KMS-11 (cell line): ENCODE results near the gene ALOX15B.
A peak's percentile ranks its signal among the peaks of the same experiment; 100 is the strongest.

Source experiments
- H2AFZ ChIP-seq: fragments of 200-600 bp; sonication (generic); 2 replicates; pipeline ENCODE4 v1.6.1; 2016; ENCODE audit warnings: antibody characterized with exemption, mixed run types, low read depth
- H3K27ac ChIP-seq: fragments of 200-600 bp; sonication (generic); 2 replicates; pipeline ENCODE4 v1.6.1; 2016; ENCODE audit warnings: mild to moderate bottlenecking, mixed run types
- H3K27me3 ChIP-seq: fragments of 200-600 bp; sonication (generic); 2 replicates; pipeline ENCODE4 v1.6.1; 2017; ENCODE audit warnings: mild to moderate bottlenecking, low read depth, mixed run types, moderate library complexity; ENCODE audit not compliant: insufficient read depth
- H3K36me3 ChIP-seq: fragments of 200-600 bp; sonication (generic); 2 replicates; pipeline ENCODE4 v1.6.1; 2017; ENCODE audit warnings: mild to moderate bottlenecking, mixed run types; ENCODE audit not compliant: insufficient read depth
- H3K4me1 ChIP-seq: fragments of 200-600 bp; sonication (generic); 2 replicates; pipeline ENCODE4 v1.6.1; 2016; ENCODE audit warnings: mild to moderate bottlenecking, low read depth, mixed run types; ENCODE audit not compliant: poor library complexity, severe bottlenecking
- H3K4me2 ChIP-seq: fragments of 200-600 bp; sonication (generic); 2 replicates; pipeline ENCODE4 v1.7.0; 2016; ENCODE audit warnings: mild to moderate bottlenecking, mixed run types
- H3K4me3 ChIP-seq: fragments of 200-600 bp; sonication (generic); IDR thresholded peaks from 2 replicates; pipeline ENCODE4 v1.6.1; 2017; ENCODE audit warnings: low read depth, low read length, mixed read lengths; ENCODE audit not compliant: insufficient read depth
- H3K79me2 ChIP-seq: fragments of 200-600 bp; sonication (generic); 2 replicates; pipeline ENCODE4 v1.6.1; 2016; ENCODE audit warnings: low read depth, mixed run types; ENCODE audit not compliant: insufficient read depth
- H3K9ac ChIP-seq: fragments of 200-600 bp; sonication (generic); 2 replicates; pipeline ENCODE4 v1.6.1; 2016; ENCODE audit warnings: mild to moderate bottlenecking, mixed run types
- H4K20me1 ChIP-seq: fragments of 200-600 bp; sonication (generic); 2 replicates; pipeline ENCODE4 v1.6.1; 2016; ENCODE audit warnings: mild to moderate bottlenecking, mixed run types; ENCODE audit not compliant: insufficient read depth
- TF ChIP-seq, protein P1 (sequence below): fragments of 200-600 bp; sonication (generic); conservative IDR thresholded peaks from 2 replicates; pipeline ENCODE4 v1.6.1; 2017; ENCODE audit warnings: low read depth, mild to moderate bottlenecking, antibody characterized with exemption, low read length, moderate library complexity, mixed read lengths

ALOX15B gene

DNA sequence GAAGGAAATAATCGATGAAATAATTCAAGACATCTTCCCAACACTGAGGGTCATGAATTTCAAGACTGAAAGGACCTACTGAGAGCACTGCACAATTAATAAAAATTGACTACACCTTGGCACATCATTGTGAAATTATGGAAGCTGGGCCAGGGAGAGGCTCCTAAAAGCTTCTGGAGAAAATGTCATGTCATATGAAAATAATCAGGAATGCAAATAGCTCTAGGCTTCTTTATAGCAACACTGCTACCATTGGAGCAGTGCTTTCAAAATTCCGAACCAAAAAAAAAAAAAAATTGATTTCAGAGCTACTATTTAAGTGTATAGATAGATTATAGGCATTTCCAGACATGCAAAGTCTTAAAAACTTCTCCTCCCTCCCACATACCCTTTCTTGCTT is 6.4 kb upstream of the ALOX15B start:
- no peak overlapping the region for H2AFZ ChIP-seq
- no peak overlapping the region for H3K27ac ChIP-seq
- TF ChIP-seq, protein P1, sequence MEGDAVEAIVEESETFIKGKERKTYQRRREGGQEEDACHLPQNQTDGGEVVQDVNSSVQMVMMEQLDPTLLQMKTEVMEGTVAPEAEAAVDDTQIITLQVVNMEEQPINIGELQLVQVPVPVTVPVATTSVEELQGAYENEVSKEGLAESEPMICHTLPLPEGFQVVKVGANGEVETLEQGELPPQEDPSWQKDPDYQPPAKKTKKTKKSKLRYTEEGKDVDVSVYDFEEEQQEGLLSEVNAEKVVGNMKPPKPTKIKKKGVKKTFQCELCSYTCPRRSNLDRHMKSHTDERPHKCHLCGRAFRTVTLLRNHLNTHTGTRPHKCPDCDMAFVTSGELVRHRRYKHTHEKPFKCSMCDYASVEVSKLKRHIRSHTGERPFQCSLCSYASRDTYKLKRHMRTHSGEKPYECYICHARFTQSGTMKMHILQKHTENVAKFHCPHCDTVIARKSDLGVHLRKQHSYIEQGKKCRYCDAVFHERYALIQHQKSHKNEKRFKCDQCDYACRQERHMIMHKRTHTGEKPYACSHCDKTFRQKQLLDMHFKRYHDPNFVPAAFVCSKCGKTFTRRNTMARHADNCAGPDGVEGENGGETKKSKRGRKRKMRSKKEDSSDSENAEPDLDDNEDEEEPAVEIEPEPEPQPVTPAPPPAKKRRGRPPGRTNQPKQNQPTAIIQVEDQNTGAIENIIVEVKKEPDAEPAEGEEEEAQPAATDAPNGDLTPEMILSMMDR, result no peak
- H3K4me3 ChIP-seq, result no peak overlapping the region
- no peaks in the 10 kb centered on the region for H3K4me1 ChIP-seq
- no peaks in the 10 kb centered on the region for H4K20me1 ChIP-seq
- H3K9ac ChIP-seq, result no peak overlapping the region
- no peaks in the 10 kb centered on the region for H3K79me2 ChIP-seq
- H3K4me2 ChIP-seq, result no peak overlapping the region
- H3K27me3 ChIP-seq, result no peaks in the 10 kb centered on the region
- no peaks in the 10 kb centered on the region for H3K36me3 ChIP-seq

DNA sequence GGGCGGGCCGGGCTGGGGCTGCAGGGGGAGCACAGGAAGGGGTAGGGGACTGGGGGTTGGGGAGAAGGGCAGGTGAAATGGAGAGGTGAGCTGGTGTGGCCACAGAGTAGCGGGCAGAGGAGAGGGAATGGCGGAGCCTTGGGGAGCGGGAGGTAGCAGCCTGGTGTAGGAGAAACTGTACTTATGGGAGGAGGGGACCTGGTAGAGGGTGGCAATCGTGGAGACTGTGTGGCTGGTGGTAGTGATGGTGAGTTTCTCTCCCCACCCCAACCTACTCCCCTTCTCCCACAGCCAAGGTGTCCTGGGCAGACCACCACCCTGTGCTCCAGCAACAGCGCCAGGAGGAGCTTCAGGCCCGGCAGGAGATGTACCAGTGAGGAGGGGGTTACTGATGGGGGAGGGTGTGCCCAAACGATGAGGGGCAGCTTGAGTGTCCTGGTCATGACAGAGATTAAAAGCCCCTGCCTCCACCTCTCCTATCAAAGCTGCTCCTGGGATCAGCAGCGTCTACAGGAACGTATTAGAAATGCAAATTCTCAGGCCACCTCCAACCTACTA is 831 bp downstream of the ALOX15B start:
- H2AFZ ChIP-seq, result no peak overlapping the region
- H3K4me1 ChIP-seq, result no peaks in the 10 kb centered on the region
- TF ChIP-seq, protein P1, result no peak
- H3K36me3 ChIP-seq, result no peaks in the 10 kb centered on the region
- no peak overlapping the region for H3K9ac ChIP-seq
- H3K27me3 ChIP-seq, result no peaks in the 10 kb centered on the region
- no peak overlapping the region for H3K4me3 ChIP-seq
- H4K20me1 ChIP-seq, result no peaks in the 10 kb centered on the region
- H3K27ac ChIP-seq, result no peak overlapping the region
- H3K79me2 ChIP-seq, result no peaks in the 10 kb centered on the region
- no peak overlapping the region for H3K4me2 ChIP-seq

DNA sequence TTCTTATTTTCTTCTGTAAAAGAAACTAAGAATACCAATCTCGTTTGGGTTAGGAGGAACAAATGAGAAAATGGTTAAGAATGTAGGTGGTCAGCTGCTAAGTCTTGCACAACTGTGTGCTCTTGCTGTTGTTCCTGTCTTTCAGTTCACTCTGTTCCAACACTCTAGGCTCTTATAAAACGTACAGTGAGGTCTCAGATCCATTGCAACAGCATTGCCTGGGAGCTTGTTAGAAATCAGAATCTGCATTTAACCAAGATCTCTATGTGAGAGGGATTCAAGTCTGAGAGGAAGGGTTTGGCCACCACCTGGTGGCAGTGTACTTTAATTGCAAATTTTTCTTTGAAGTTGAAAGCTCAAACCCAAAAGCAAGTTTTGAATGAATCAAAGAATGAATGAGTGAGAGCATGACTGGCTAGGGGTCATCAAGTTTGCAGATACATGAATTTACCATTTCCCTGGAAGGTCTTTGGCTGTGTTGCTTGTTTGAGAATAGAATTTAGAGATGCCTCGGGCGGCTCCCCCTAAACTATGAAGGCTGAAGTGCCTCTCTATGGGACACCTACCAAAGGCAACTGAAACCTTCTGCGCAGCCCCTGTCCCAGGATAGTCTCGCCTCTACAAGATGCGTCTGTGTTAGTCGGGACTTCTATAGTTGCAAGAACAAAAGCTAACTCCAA is 2.5 kb downstream of the ALOX15B start:
- Histone ChIP-seq H3K27me3 (no peaks in the 10 kb centered on the region), H3K4me3 (no peak overlapping the region), H3K79me2 (no peaks in the 10 kb centered on the region), H3K4me1 (no peaks in the 10 kb centered on the region), H3K27ac (no peak overlapping the region), H2AFZ (no peak overlapping the region), H4K20me1 (no peaks in the 10 kb centered on the region), H3K4me2 (no peak overlapping the region), H3K36me3 (no peaks in the 10 kb centered on the region), H3K9ac (no peak overlapping the region)
- TF ChIP-seq, protein P1, result peak; percentile 48

DNA sequence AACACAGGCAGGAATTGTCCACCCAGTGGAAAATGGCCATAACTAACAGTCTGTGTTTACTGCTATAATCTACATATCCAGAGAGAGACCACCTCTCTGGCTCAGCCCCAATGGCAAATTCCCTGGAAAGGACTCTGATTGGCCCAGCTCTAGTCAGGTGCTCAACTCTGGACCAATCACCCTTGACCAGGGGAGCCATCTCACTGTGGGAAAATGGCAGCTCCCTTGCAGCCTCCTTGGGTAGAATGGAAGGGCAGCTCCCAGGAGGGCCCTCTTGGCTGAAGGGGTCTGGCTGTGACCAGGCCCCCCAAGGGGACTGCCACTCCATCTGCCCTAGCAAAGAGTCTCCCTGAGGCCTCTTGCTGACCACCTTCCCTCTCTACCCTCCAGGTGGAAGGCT is 3.1 kb downstream of the ALOX15B start:
- Histone ChIP-seq H3K4me2 (no peak overlapping the region), H3K4me3 (no peak overlapping the region), H3K27ac (no peak overlapping the region), H2AFZ (no peak overlapping the region), H3K36me3 (no peaks in the 10 kb centered on the region), H4K20me1 (no peaks in the 10 kb centered on the region), H3K9ac (no peak overlapping the region), H3K27me3 (no peaks in the 10 kb centered on the region), H3K79me2 (no peaks in the 10 kb centered on the region), H3K4me1 (no peaks in the 10 kb centered on the region)
- TF ChIP-seq, protein P1, result no peak
